GM12891 (cell line): ENCODE results near the gene TES.

Experiments
- PAX5 ChIP-seq: IDR thresholded peaks from 2 replicates; pipeline ENCODE4 v1.6.1; 2011; ENCODE audit warnings: low read length, moderate library complexity, mild to moderate bottlenecking; ENCODE audit not compliant: insufficient read depth, severe bottlenecking
- POLR2A ChIP-seq: IDR thresholded peaks from 2 replicates; pipeline ENCODE4 v1.6.1; 2011; ENCODE audit warnings: low read depth, low read length, control low read depth
- POLR2AphosphoS5 ChIP-seq: IDR thresholded peaks from 2 replicates; pipeline ENCODE4 v1.6.1; 2011; ENCODE audit warnings: low read depth, low read length, control low read depth
- SPI1 ChIP-seq: IDR thresholded peaks from 2 replicates; pipeline ENCODE4 v1.6.1; 2011; ENCODE audit warnings: low read depth, low read length, control low read depth
- TAF1 ChIP-seq: IDR thresholded peaks from 2 replicates; pipeline ENCODE4 v1.6.1; 2011; ENCODE audit warnings: low read depth, low read length, control low read depth

- no peak for TF ChIP-seq POLR2A
- TF ChIP-seq POLR2AphosphoS5: no peak
- TF ChIP-seq SPI1: no peak
- TF ChIP-seq TAF1: no peak
- no peak for TF ChIP-seq PAX5
Measured at GRCh38 chr7:116232350-116232749, 22.0 kb downstream of the TES start.
